NCI-H146 treated with DMSO at 0.1 percent for 48 hours (cell line): Measurements from ENCODE around the gene ERBIN.
A peak's percentile ranks its signal among the peaks of the same experiment; 100 is the strongest.
"Not testable (repeated sequence)": the region's sequence is repeated elsewhere in the genome, so short reads cannot be mapped to it uniquely, and the experiment has no call there.

Experiments
- DNase-seq: peaks from one replicate; lab custom pipeline; 2025; ENCODE audit not compliant: unreplicated experiment; lab: John Stamatoyannopoulos, UW

Gene ERBIN

GRCh38 chr5:65961633-65962032, 35.3 kb downstream of the ERBIN start:
- no peak for DNase-seq

- DNase-seq = no peak
Observed at GRCh38 chr5:65967288-65968066, 41.1 kb downstream of the ERBIN start.

- no peak for DNase-seq
Observed at GRCh38 chr5:65969539-65970393, 43.4 kb downstream of the ERBIN start.

GRCh38 chr5:65970481-65971367, 44.3 kb downstream of the ERBIN start:
- DNase-seq = no peak

- no peak for DNase-seq
Observed at GRCh38 chr5:65971643-65972042, 45.3 kb downstream of the ERBIN start.

- not testable (repeated sequence) for DNase-seq
Observed at GRCh38 chr5:65972896-65973295, 46.5 kb downstream of the ERBIN start.

GRCh38 chr5:65978251-65978650, 51.9 kb downstream of the ERBIN start:
- DNase-seq = no peak

GRCh38 chr5:65981548-65981947, 55.2 kb downstream of the ERBIN start:
- no peak for DNase-seq

- DNase-seq = no peak
Observed at GRCh38 chr5:65981969-65982619, 55.7 kb downstream of the ERBIN start.

GRCh38 chr5:65982635-65983034, 56.3 kb downstream of the ERBIN start:
- DNase-seq = no peak

- peak; percentile 33 for DNase-seq
Observed at GRCh38 chr5:65984098-65984885, 57.9 kb downstream of the ERBIN start.

- no peak for DNase-seq
Observed at GRCh38 chr5:65986050-65986451, 59.7 kb downstream of the ERBIN start.

- no peak for DNase-seq
Observed at GRCh38 chr5:65986796-65987195, 60.4 kb downstream of the ERBIN start.

GRCh38 chr5:65987982-65988381, 61.6 kb downstream of the ERBIN start:
- no peak for DNase-seq

- DNase-seq = no peak
Observed at GRCh38 chr5:65989158-65989557, 62.8 kb downstream of the ERBIN start.

- no peak for DNase-seq
Observed at GRCh38 chr5:65992630-65993029, 66.3 kb downstream of the ERBIN start.

- DNase-seq = no peak
Observed at GRCh38 chr5:65994117-65994786, 67.9 kb downstream of the ERBIN start.

GRCh38 chr5:65999061-65999723, 72.8 kb downstream of the ERBIN start:
- DNase-seq = no peak

GRCh38 chr5:66001952-66002351, 75.6 kb downstream of the ERBIN start:
- no peak for DNase-seq
